Left lung (tissue), 10 donors: ENCODE measurements around the gene LDLRAD3. TPM values are rescaled to one million over a fixed set of nuclear protein-coding genes. Genes with fewer than 3 reads are reported as not detected.

ENCODE experiments used
- ATAC-seq: fragments of 200-7000 bp; cut with Tn5 transposase; one replicate; pipeline ENCODE4 v1.9.1; 2020; ENCODE audit warnings: moderate library complexity
- DNase-seq, 4 donors: peaks; one replicate each; pipeline ENCODE4 v3.0.0-alpha.2; 2013 to 2020
- H3K27ac ChIP-seq, 2 donors: fragments of 200-600 bp; sonication (generic) in 1 of 2; one replicate each; pipeline versions ENCODE4 v1.5.0 to v1.8.0; 2020 to 2021
- H3K27me3 ChIP-seq, 2 donors: fragments of 200-600 bp; sonication (generic) in 1 of 2; one replicate each; pipeline versions ENCODE4 v1.5.0 to v1.8.0; 2020 to 2021
- H3K36me3 ChIP-seq, 2 donors: fragments of 200-600 bp; sonication (generic) in 1 of 2; one replicate each; pipeline versions ENCODE4 v1.5.0 to v1.8.0; 2020 to 2021
- H3K4me1 ChIP-seq, 2 donors: fragments of 200-600 bp; one replicate each; pipeline ENCODE4 v1.8.0; 2021
- H3K4me3 ChIP-seq, 2 donors: fragments of 200-600 bp; sonication (generic) in 1 of 2; one replicate each; pipeline versions ENCODE4 v1.5.0 to v1.8.0; 2020 to 2021; ENCODE audit warnings: mild to moderate bottlenecking in 1 of 2
- H3K9me3 ChIP-seq, 2 donors: fragments of 200-600 bp; sonication (generic) in 1 of 2; one replicate each; pipeline versions ENCODE4 v1.5.0 to v1.8.0; 2020 to 2021
- CTCF ChIP-seq, 2 donors: fragments of 200-600 bp; sonication (generic) in 1 of 2; IDR thresholded peaks; one replicate each; pipeline versions ENCODE4 v1.5.0 to v1.8.0; 2021; ENCODE audit warnings: antibody characterized with exemption in 2 of 2
- intact Hi-C, 2 donors: fragments of 100-400 bp; cut with DNase I; formaldehyde crosslinking; loops; one replicate each; pipeline versions ENCODE4 v1.11.2 to v1.14.2; 2022
- polyA plus RNA-seq, 6 donors: library from polyadenylated mRNA; unstranded; fragments of 120-200 nt; gene quantifications; one replicate each; pipeline ENCODE4 v1.2.1, GENCODE V29; 2013; ENCODE audit not compliant: insufficient read length in 6 of 6
- total RNA-seq, 2 donors: library from RNA; stranded (reverse); fragmentation: NEBNext Ultra II Directional; extraction: Animal tissue kit (Norgen Biotek cat#: 25700); gene quantifications; one replicate each; pipeline ENCODE4 v1.2.1, GENCODE V29; 2021
- donor health status: DM: no; HTN: yes; CAD: no.
- donor health status: DM: no; HTN: no; CAD: no.

Gene LDLRAD3
- total and polyA plus RNA-seq, 8 donors: 7.1 to 18.2 (median 16.8) TPM

GRCh38 chr11:36114095-36114494, 170.2 kb downstream of the LDLRAD3 start:
- no peaks in the 10 kb centered on the region for H3K36me3 ChIP-seq
- no peak overlapping the region for H3K27ac ChIP-seq
- no peak for DNase-seq
- no peak for ATAC-seq
- TF ChIP-seq CTCF (IDR thresholded peaks at IDR 0.05): no peak
- H3K9me3 ChIP-seq: peaks cover 0 to 11% of the 10 kb centered on the region in 2 donors
- no peaks in the 10 kb centered on the region for H3K4me1 ChIP-seq
- peaks cover 0 to 3% of the 10 kb centered on the region in 2 donors for H3K27me3 ChIP-seq
- H3K4me3 ChIP-seq: no peak overlapping the region
- intact Hi-C loops: no loop called here

GRCh38 chr11:36115378-36115801, 171.5 kb downstream of the LDLRAD3 start:
- TF ChIP-seq CTCF (IDR thresholded peaks at IDR 0.05): no peak
- H3K27ac ChIP-seq: no peak overlapping the region
- DNase-seq: no peak
- H3K9me3 ChIP-seq: peaks cover 0 to 11% of the 10 kb centered on the region in 2 donors
- H3K4me3 ChIP-seq: no peak overlapping the region
- no peaks in the 10 kb centered on the region for H3K36me3 ChIP-seq
- peaks cover 0 to 3% of the 10 kb centered on the region in 2 donors for H3K27me3 ChIP-seq
- intact Hi-C loops: no loop called here
- no peak for ATAC-seq
- no peaks in the 10 kb centered on the region for H3K4me1 ChIP-seq

- peaks cover 0 to 1% of the 10 kb centered on the region in 2 donors for H3K27me3 ChIP-seq
- H3K4me1 ChIP-seq: no peaks in the 10 kb centered on the region
- no peaks in the 10 kb centered on the region for H3K36me3 ChIP-seq
- DNase-seq: no peak
- H3K4me3 ChIP-seq: no peak overlapping the region
- no peak overlapping the region for H3K27ac ChIP-seq
- no peak for TF ChIP-seq CTCF (IDR thresholded peaks at IDR 0.05)
- peaks cover 0 to 11% of the 10 kb centered on the region in 2 donors for H3K9me3 ChIP-seq
- intact Hi-C loops: no loop called here
- ATAC-seq: no peak
Measured at GRCh38 chr11:36116161-36116560, 172.3 kb downstream of the LDLRAD3 start.

GRCh38 chr11:36118084-36118483, 174.2 kb downstream of the LDLRAD3 start:
- no peak for DNase-seq
- no peak for ATAC-seq
- Histone ChIP-seq H3K27ac (no peak overlapping the region), H3K4me1 (no peaks in the 10 kb centered on the region), H3K36me3 (no peaks in the 10 kb centered on the region), H3K4me3 (no peak overlapping the region), H3K27me3 (no peaks in the 10 kb centered on the region), H3K9me3 (peaks cover 0 to 8% of the 10 kb centered on the region in 2 donors)
- intact Hi-C loops: no loop called here
- TF ChIP-seq CTCF (IDR thresholded peaks at IDR 0.05): no peak

- Histone ChIP-seq H3K9me3 (no peaks in the 10 kb centered on the region), H3K27ac (no peak overlapping the region), H3K4me1 (no peaks in the 10 kb centered on the region), H3K4me3 (no peak overlapping the region), H3K27me3 (no peaks in the 10 kb centered on the region), H3K36me3 (no peaks in the 10 kb centered on the region)
- TF ChIP-seq CTCF (IDR thresholded peaks at IDR 0.05): no peak
- DNase-seq (no peak), ATAC-seq (no peak)
- intact Hi-C loops: no loop called here
Measured at GRCh38 chr11:36119300-36119699, 175.4 kb downstream of the LDLRAD3 start.
